Chondrocyte (in vitro differentiated cells): ENCODE measurements around the gene SPRED2. TPM values are rescaled to one million over a fixed set of nuclear protein-coding genes. Genes with fewer than 3 reads are reported as not detected.
A peak's percentile ranks its signal among the peaks of the same experiment; 100 is the strongest.

ENCODE experiments used
- DNase-seq: peaks from one replicate; pipeline ENCODE4 v3.0.0; 2021; ENCODE audit warnings: mixed read lengths, low spot score
- H3K27ac Mint-ChIP-seq: one replicate; pipeline ENCODE4 v1.8.0; 2021; ENCODE audit warnings: mild to moderate bottlenecking, moderate library complexity, mixed read lengths; ENCODE audit not compliant: unreplicated experiment
- H3K27me3 Mint-ChIP-seq: 2 replicates; pipeline ENCODE4 v1.8.0; 2021; ENCODE audit warnings: low read depth, mixed read lengths
- H3K36me3 Mint-ChIP-seq: 2 replicates; pipeline ENCODE4 v1.8.0; 2021; ENCODE audit warnings: low read depth, mixed read lengths
- H3K4me1 Mint-ChIP-seq: 2 replicates; pipeline ENCODE4 v1.8.0; 2021; ENCODE audit warnings: low read depth, mild to moderate bottlenecking, mixed read lengths
- H3K4me3 Mint-ChIP-seq: one replicate; pipeline ENCODE4 v1.8.0; 2021; ENCODE audit warnings: mild to moderate bottlenecking, moderate library complexity, mixed read lengths; ENCODE audit not compliant: unreplicated experiment
- H3K9me3 Mint-ChIP-seq: 2 replicates; pipeline ENCODE4 v1.8.0; 2021; ENCODE audit warnings: low read depth, mixed read lengths
- total RNA-seq: library from RNA; stranded (reverse); gene quantifications from 3 replicates; pipeline ENCODE4 v1.2.1, GENCODE V29; 2021
- TF ChIP-seq, protein P1 (sequence below): fragments of 200-600 bp; sonication (generic); IDR thresholded peaks from 2 replicates; pipeline ENCODE4 v1.5.0; 2021; ENCODE audit warnings: antibody characterized with exemption, mild to moderate bottlenecking, moderate library complexity

The SPRED2 gene
- total RNA-seq, 1 donor from 2014 or later, result 23.1 TPM

GRCh38 chr2:65368468-65368867 is 63.9 kb downstream of the SPRED2 start:
- Mint-ChIP-seq H3K27ac (no peak overlapping the region), H3K36me3 (no peaks in the 10 kb centered on the region), H3K4me3 (no peak overlapping the region), H3K4me1 (peaks cover 68% of the 10 kb centered on the region), H3K9me3 (no peaks in the 10 kb centered on the region), H3K27me3 (no peaks in the 10 kb centered on the region)
- TF ChIP-seq, protein P1, sequence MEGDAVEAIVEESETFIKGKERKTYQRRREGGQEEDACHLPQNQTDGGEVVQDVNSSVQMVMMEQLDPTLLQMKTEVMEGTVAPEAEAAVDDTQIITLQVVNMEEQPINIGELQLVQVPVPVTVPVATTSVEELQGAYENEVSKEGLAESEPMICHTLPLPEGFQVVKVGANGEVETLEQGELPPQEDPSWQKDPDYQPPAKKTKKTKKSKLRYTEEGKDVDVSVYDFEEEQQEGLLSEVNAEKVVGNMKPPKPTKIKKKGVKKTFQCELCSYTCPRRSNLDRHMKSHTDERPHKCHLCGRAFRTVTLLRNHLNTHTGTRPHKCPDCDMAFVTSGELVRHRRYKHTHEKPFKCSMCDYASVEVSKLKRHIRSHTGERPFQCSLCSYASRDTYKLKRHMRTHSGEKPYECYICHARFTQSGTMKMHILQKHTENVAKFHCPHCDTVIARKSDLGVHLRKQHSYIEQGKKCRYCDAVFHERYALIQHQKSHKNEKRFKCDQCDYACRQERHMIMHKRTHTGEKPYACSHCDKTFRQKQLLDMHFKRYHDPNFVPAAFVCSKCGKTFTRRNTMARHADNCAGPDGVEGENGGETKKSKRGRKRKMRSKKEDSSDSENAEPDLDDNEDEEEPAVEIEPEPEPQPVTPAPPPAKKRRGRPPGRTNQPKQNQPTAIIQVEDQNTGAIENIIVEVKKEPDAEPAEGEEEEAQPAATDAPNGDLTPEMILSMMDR, result no peak
- no peak for DNase-seq

DNA sequence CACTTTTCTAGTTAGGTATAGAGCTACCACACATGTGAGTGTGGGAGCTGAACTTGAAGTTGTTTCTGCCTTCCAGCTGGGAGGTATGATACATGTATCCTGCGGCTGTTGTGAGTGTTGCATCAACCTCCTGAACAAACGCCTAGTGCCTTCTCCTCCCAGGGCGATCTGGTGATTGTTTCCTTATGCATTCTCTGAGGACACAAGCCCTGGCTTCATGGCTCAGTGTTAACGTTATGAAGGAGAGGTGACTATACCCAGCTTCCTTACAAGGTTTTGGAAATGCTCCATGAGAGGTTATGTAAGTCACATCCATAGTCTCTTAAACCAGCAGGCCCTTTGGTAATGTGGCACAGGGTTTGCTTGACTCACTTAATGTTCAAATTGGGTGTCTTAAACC is 64.9 kb downstream of the SPRED2 start:
- H3K27ac Mint-ChIP-seq, result peak overlapping the region; percentile 96
- no peaks in the 10 kb centered on the region for H3K36me3 Mint-ChIP-seq
- H3K4me1 Mint-ChIP-seq, result peaks cover 75% of the 10 kb centered on the region

DNA sequence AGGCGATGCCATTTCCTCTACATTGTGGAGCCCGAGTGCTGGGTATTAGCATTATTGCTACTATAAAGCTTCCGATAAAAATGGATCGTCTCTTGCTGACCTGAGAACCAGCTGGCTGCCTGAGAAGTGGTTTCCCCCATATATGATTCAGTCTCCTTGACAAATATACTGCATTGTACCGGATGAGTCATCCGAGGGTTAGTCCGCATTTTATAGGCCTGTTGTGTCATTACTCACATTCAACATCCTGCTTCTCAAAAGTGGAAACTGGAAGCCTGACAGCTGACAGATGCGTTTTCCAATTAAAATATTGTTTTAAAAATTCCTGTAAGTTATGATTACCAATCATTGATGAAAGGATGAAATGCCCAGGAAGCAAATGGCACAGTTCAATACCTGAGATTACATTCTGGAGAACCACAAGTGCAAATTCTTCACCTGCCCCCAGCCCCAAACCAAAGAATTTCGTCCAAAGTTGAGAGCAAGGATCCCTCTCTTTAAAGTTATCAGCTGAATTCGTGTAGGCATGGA is 65.7 kb downstream of the SPRED2 start:
- no peaks in the 10 kb centered on the region for H3K36me3 Mint-ChIP-seq
- peaks cover 80% of the 10 kb centered on the region for H3K4me1 Mint-ChIP-seq
- H3K9me3 Mint-ChIP-seq, result no peaks in the 10 kb centered on the region
- peak overlapping the region; percentile 55 for H3K4me3 Mint-ChIP-seq
- DNase-seq, result no peak
- TF ChIP-seq, protein P1, result no peak
- H3K27ac Mint-ChIP-seq, result peak overlapping the region; percentile 96
- no peaks in the 10 kb centered on the region for H3K27me3 Mint-ChIP-seq

More for the DNA sequence above, 64.9 kb downstream of the SPRED2 start:
- TF ChIP-seq, protein P1, result no peak
- no peak for DNase-seq
- H3K4me3 Mint-ChIP-seq, result no peak overlapping the region
- H3K9me3 Mint-ChIP-seq, result no peaks in the 10 kb centered on the region
- no peaks in the 10 kb centered on the region for H3K27me3 Mint-ChIP-seq

DNA sequence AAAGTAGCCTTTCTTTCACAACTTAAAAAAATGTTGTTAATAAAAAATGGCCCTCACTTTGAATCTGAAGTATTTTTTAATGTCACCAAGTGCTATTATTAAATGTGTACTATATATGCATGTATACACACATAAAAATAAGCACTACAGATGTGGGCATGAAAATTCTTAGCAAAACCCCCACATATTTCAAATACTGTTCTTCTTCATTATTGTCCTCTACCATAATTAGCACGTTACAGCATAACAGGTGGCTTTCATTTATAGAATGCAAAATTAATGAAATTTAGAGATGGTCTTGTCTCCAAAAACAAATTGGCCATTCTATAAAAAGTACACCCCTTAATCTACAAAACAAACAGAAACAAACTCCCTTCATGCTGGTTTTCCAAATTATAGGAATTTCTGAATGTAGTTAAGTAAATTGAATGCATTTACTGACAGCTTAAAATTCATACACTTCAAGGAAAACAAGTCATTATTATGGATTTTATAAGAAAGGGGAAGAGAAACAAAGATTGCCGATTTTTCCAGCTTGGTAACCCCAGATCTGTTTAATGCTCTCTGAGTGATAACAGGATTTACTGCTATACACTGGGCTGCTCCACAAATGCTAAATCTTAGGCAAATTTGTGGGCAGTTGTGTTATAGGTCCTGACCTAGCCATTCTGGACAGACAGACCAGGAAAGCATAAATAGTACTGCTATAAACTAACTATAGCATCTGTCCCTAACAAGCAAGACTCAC is 67.2 kb downstream of the SPRED2 start:
- H3K27ac Mint-ChIP-seq, result peak overlapping the region; percentile 96
- H3K27me3 Mint-ChIP-seq, result no peaks in the 10 kb centered on the region
- TF ChIP-seq, protein P1, result no peak
- H3K4me3 Mint-ChIP-seq, result peak overlapping the region; percentile 21
- no peaks in the 10 kb centered on the region for H3K9me3 Mint-ChIP-seq
- H3K36me3 Mint-ChIP-seq, result no peaks in the 10 kb centered on the region
- H3K4me1 Mint-ChIP-seq, result peaks cover 79% of the 10 kb centered on the region
- no peak for DNase-seq

- TF ChIP-seq, protein P1, result peak; percentile 23
Observed at GRCh38 chr2:65363879-65364666, 68.3 kb downstream of the SPRED2 start.

More at GRCh38 chr2:65363879-65364666, 68.3 kb downstream of the SPRED2 start:
- H3K4me3 Mint-ChIP-seq, result no peak overlapping the region
- H3K27ac Mint-ChIP-seq, result peak overlapping the region; percentile 57
- no peaks in the 10 kb centered on the region for H3K9me3 Mint-ChIP-seq
- no peaks in the 10 kb centered on the region for H3K27me3 Mint-ChIP-seq
- H3K4me1 Mint-ChIP-seq, result peaks cover 82% of the 10 kb centered on the region
- no peak for DNase-seq
- no peaks in the 10 kb centered on the region for H3K36me3 Mint-ChIP-seq
